Testis (tissue), 2 donors: ENCODE data around the gene TSEN2.

Experiments
- CTCF ChIP-seq, 3 experiments: fragments of 450-650 bp in 2 of 3; fragments of 200-600 bp in 1 of 3; sonication (generic) in 1 of 3; IDR thresholded peaks; one replicate each; pipeline ENCODE4 v1.5.1; 2016 to 2019; ENCODE audit warnings: antibody characterized with exemption in 3 of 3, mild to moderate bottlenecking in 2 of 3, moderate library complexity in 1 of 3
- POLR2A ChIP-seq: fragments of 450-650 bp; IDR thresholded peaks from one replicate; pipeline ENCODE4 v1.6.1; 2017; ENCODE audit warnings: antibody characterized with exemption, mild to moderate bottlenecking, moderate library complexity

- TF ChIP-seq CTCF (IDR thresholded peaks at IDR 0.05) (no peak), POLR2A (no peak)
Observed at GRCh38 chr3:12455740-12456139, 28.5 kb upstream of the TSEN2 start.
